Astrocyte (in vitro differentiated cells and primary cell): Measurements from ENCODE around the gene GIT1. TPM values are rescaled to one million over a fixed set of nuclear protein-coding genes. Genes with fewer than 3 reads are reported as not detected.

ENCODE experiments used
- DNase-seq: peaks from one replicate; pipeline ENCODE4 v3.0.0-alpha.2; 2010; ENCODE audit warnings: low read depth
- FAIRE-seq: peaks from 2 replicates; lab custom pipeline; 2011; peaks lifted over from hg19 to GRCh38; lab: Jason Lieb, UNC
- H2AFZ ChIP-seq: 2 replicates; pipeline ENCODE4 v1.6.0; 2012; ENCODE audit warnings: low read depth, low read length, inconsistent platforms
- H3K27ac ChIP-seq: 2 replicates; pipeline ENCODE4 v1.5.1; 2011; ENCODE audit warnings: low read depth, low read length, inconsistent platforms
- H3K27me3 ChIP-seq: 2 replicates; pipeline ENCODE4 v1.6.0; 2011; ENCODE audit warnings: low read length, inconsistent platforms; ENCODE audit not compliant: insufficient read depth
- H3K36me3 ChIP-seq: 2 replicates; pipeline ENCODE4 v1.5.1; 2011; ENCODE audit warnings: low read length, inconsistent platforms; ENCODE audit not compliant: insufficient read depth
- H3K4me1 ChIP-seq: 2 replicates; pipeline ENCODE4 v1.5.1; 2011; ENCODE audit warnings: low read length, inconsistent platforms; ENCODE audit not compliant: insufficient read depth
- H3K4me2 ChIP-seq: 2 replicates; pipeline ENCODE4 v1.6.0; 2012; ENCODE audit warnings: low read length, inconsistent platforms
- H3K4me3 ChIP-seq: 2 replicates; pipeline ENCODE4 v1.5.1; 2011; ENCODE audit warnings: low read depth, mild to moderate bottlenecking, low read length, inconsistent platforms; ENCODE audit not compliant: insufficient read depth
- H3K79me2 ChIP-seq: 2 replicates; pipeline ENCODE4 v1.6.0; 2012; ENCODE audit warnings: mild to moderate bottlenecking, low read length, inconsistent platforms; ENCODE audit not compliant: insufficient read depth
- H3K9ac ChIP-seq: 2 replicates; pipeline ENCODE4 v1.6.0; 2012; ENCODE audit warnings: mild to moderate bottlenecking, low read length, inconsistent platforms
- H3K9me3 ChIP-seq: 2 replicates; pipeline ENCODE4 v1.5.1; 2012; ENCODE audit warnings: low read depth, mild to moderate bottlenecking, low read length, inconsistent platforms; ENCODE audit not compliant: insufficient read depth
- H4K20me1 ChIP-seq: 2 replicates; pipeline ENCODE4 v1.6.0; 2012; ENCODE audit warnings: low read length, inconsistent platforms; ENCODE audit not compliant: insufficient read depth
- H3K27ac Mint-ChIP-seq: one replicate; pipeline ENCODE4 v1.8.0; 2021; ENCODE audit warnings: mild to moderate bottlenecking, mixed read lengths; ENCODE audit not compliant: unreplicated experiment
- H3K27me3 Mint-ChIP-seq: one replicate; pipeline ENCODE4 v1.8.0; 2021; ENCODE audit warnings: low read depth, mixed read lengths; ENCODE audit not compliant: unreplicated experiment
- H3K36me3 Mint-ChIP-seq: one replicate; pipeline ENCODE4 v1.8.0; 2021; ENCODE audit warnings: low read depth, mixed read lengths; ENCODE audit not compliant: unreplicated experiment
- H3K4me1 Mint-ChIP-seq: one replicate; pipeline ENCODE4 v1.8.0; 2021; ENCODE audit warnings: low read depth, mixed read lengths; ENCODE audit not compliant: unreplicated experiment
- H3K4me3 Mint-ChIP-seq: one replicate; pipeline ENCODE4 v1.8.0; 2021; ENCODE audit warnings: mild to moderate bottlenecking, moderate library complexity, mixed read lengths; ENCODE audit not compliant: unreplicated experiment
- H3K9me3 Mint-ChIP-seq: one replicate; pipeline ENCODE4 v1.8.0; 2021; ENCODE audit warnings: mild to moderate bottlenecking, mixed read lengths; ENCODE audit not compliant: unreplicated experiment
- EZH2 ChIP-seq: IDR thresholded peaks from 2 replicates; pipeline ENCODE4 v1.6.1; 2012; ENCODE audit warnings: mild to moderate bottlenecking, low read length, inconsistent platforms; ENCODE audit not compliant: insufficient read depth
- total RNA-seq: library from RNA; stranded (reverse); gene quantifications from 2 replicates; pipeline ENCODE4 v1.2.1, GENCODE V29; 2021
- TF ChIP-seq, protein P1 (sequence below): IDR thresholded peaks from 2 replicates; pipeline ENCODE4 v1.5.1; 2011; ENCODE audit warnings: low read depth, mild to moderate bottlenecking, inconsistent platforms, low read length, moderate library complexity; ENCODE audit not compliant: insufficient read depth

The GIT1 gene
- total RNA-seq, 1 donor from 2014 or later = 52.2 TPM

DNA sequence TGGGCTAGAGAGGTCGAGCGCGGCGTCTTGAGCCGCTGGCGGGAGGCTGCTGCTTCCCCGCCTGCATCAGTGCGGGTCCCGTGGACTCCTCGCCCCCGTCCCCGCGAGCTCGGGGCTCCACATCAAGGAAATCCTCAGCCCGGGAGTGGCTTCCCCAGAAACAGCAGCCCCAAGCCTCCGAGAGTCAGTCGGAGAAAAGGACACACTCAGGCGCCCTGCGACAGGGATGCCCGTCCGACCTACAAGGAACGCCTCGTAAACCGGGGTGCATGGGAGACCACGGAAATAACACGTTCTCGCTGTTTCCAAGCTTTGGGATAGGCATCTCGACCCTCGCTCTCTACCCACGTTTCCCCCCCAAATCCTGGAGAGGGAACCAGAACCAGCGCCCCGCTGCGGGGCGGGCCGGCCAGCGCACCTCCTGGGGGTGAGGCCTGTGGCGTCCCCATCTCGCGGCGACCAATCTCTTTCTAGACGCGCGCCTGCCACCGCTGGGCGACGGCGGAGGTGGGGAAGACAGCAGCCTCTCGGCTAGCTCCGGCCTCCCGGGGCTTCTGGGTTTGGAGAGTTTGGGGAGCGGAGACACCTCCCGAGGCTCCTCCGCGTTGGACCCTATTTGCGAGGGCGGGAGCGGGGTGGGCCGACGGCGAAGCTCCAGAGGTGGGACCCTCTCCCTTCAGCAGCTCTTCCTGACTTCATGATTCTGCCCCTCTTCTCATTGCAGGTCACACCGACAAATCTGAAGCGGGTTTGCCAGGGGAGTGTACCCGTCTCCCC is 21.7 kb downstream of the GIT1 start:
- H3K9me3 ChIP-seq = no peaks in the 10 kb centered on the region
- peak overlapping the region; percentile 2 for H3K27ac ChIP-seq
- FAIRE-seq (no peak), DNase-seq (no peak)
- no peaks in the 10 kb centered on the region for H3K79me2 ChIP-seq
- Mint-ChIP-seq H3K27me3 (peaks cover 14% of the 10 kb centered on the region), H3K36me3 (peaks cover 13% of the 10 kb centered on the region), H3K4me1 (peaks cover 5% of the 10 kb centered on the region), H3K27ac (peak overlapping the region; percentile 72), H3K4me3 (peak overlapping the region; percentile 91), H3K9me3 (no peaks in the 10 kb centered on the region)
- peaks cover 10% of the 10 kb centered on the region for H4K20me1 ChIP-seq
- peaks cover 5% of the 10 kb centered on the region for H3K27me3 ChIP-seq
- no peaks in the 10 kb centered on the region for H3K36me3 ChIP-seq
- TF ChIP-seq, protein P1, sequence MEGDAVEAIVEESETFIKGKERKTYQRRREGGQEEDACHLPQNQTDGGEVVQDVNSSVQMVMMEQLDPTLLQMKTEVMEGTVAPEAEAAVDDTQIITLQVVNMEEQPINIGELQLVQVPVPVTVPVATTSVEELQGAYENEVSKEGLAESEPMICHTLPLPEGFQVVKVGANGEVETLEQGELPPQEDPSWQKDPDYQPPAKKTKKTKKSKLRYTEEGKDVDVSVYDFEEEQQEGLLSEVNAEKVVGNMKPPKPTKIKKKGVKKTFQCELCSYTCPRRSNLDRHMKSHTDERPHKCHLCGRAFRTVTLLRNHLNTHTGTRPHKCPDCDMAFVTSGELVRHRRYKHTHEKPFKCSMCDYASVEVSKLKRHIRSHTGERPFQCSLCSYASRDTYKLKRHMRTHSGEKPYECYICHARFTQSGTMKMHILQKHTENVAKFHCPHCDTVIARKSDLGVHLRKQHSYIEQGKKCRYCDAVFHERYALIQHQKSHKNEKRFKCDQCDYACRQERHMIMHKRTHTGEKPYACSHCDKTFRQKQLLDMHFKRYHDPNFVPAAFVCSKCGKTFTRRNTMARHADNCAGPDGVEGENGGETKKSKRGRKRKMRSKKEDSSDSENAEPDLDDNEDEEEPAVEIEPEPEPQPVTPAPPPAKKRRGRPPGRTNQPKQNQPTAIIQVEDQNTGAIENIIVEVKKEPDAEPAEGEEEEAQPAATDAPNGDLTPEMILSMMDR = no peak
- no peak for TF ChIP-seq EZH2
- peaks cover 19% of the 10 kb centered on the region for H3K4me1 ChIP-seq
- H3K4me2 ChIP-seq = peak overlapping the region; percentile 92
- peak overlapping the region; percentile 63 for H3K4me3 ChIP-seq
- peak overlapping the region; percentile 68 for H3K9ac ChIP-seq
- peak overlapping the region; percentile 86 for H2AFZ ChIP-seq

DNA sequence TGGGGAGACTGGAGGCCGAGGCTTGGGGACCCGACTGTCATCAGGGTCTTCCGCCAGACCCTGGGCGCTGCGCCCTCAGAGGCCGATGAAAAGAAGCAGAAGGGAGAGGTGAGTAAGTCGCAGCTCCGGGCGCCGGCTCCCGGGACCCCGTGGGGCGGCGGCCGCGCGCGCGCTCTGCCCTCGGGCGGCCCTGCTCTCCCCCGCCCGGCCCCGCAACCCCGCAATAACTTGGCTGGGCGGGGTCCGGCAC is 22.2 kb downstream of the GIT1 start:
- H2AFZ ChIP-seq = peak overlapping the region; percentile 86
- Mint-ChIP-seq H3K36me3 (peaks cover 18% of the 10 kb centered on the region), H3K27me3 (peaks cover 18% of the 10 kb centered on the region), H3K4me1 (peaks cover 5% of the 10 kb centered on the region), H3K9me3 (no peaks in the 10 kb centered on the region), H3K27ac (no peak overlapping the region), H3K4me3 (peak overlapping the region; percentile 82)
- H3K27me3 ChIP-seq = peaks cover 5% of the 10 kb centered on the region
- H4K20me1 ChIP-seq = peaks cover 12% of the 10 kb centered on the region
- H3K9me3 ChIP-seq = no peaks in the 10 kb centered on the region
- TF ChIP-seq, protein P1 = no peak
- no peak for TF ChIP-seq EZH2
- peak overlapping the region; percentile 68 for H3K9ac ChIP-seq
- DNase-seq = no peak
- H3K27ac ChIP-seq = no peak overlapping the region
- H3K79me2 ChIP-seq = no peaks in the 10 kb centered on the region
- peak overlapping the region; percentile 63 for H3K4me3 ChIP-seq
- H3K4me2 ChIP-seq = peak overlapping the region; percentile 92
- no peaks in the 10 kb centered on the region for H3K36me3 ChIP-seq
- peaks cover 18% of the 10 kb centered on the region for H3K4me1 ChIP-seq
- no peak for FAIRE-seq
